GM23338 (cell line): Measurements from ENCODE around the gene ARL13B. TPM values are rescaled to one million over a fixed set of nuclear protein-coding genes. Genes with fewer than 3 reads are reported as not detected.
A peak's percentile ranks its signal among the peaks of the same experiment; 100 is the strongest.

ENCODE experiments used
- ATAC-seq: fragments of 200-7000 bp; cut with Tn5 transposase; 3 replicates; pipeline ENCODE4 v1.9.1; 2020
- DNase-seq: peaks from one replicate; pipeline ENCODE4 v3.0.0-alpha.2; 2015; ENCODE audit warnings: low spot score
- H2AFZ ChIP-seq: fragments of 200-600 bp; sonication (generic); 2 replicates; pipeline ENCODE4 v1.8.0; 2016; ENCODE audit warnings: antibody characterized with exemption, mild to moderate bottlenecking, moderate library complexity
- H3F3A ChIP-seq: fragments of 200-600 bp; sonication (generic); replicated peaks from 2 replicates; pipeline ENCODE4 v1.8.0; 2017; ENCODE audit warnings: antibody characterized with exemption, mixed run types, low read depth
- H3K27ac ChIP-seq: fragments of 200-600 bp; sonication (generic); 2 replicates; pipeline ENCODE4 v1.6.1; 2016; ENCODE audit warnings: low read depth
- H3K27me3 ChIP-seq: fragments of 200-600 bp; sonication (generic); 2 replicates; pipeline ENCODE4 v1.8.0; 2016; ENCODE audit warnings: mild to moderate bottlenecking, mixed run types, moderate library complexity; ENCODE audit not compliant: insufficient read depth
- H3K36me3 ChIP-seq: fragments of 200-600 bp; sonication (generic); 2 replicates; pipeline ENCODE4 v1.8.0; 2016; ENCODE audit warnings: mild to moderate bottlenecking; ENCODE audit not compliant: insufficient read depth
- H3K4me1 ChIP-seq: fragments of 200-600 bp; sonication (generic); 2 replicates; pipeline ENCODE4 v1.8.0; 2016; ENCODE audit warnings: mild to moderate bottlenecking, moderate library complexity; ENCODE audit not compliant: insufficient read depth
- H3K4me2 ChIP-seq: fragments of 200-600 bp; sonication (generic); 2 replicates; pipeline ENCODE4 v1.7.1; 2017; ENCODE audit warnings: mixed run types
- H3K4me3 ChIP-seq: fragments of 200-600 bp; sonication (generic); 2 replicates; pipeline ENCODE4 v1.6.1; 2016; ENCODE audit warnings: mixed run types
- H3K79me2 ChIP-seq: fragments of 200-600 bp; sonication (generic); replicated peaks from 2 replicates; pipeline ENCODE4 v1.8.0; 2017; ENCODE audit warnings: mild to moderate bottlenecking; ENCODE audit not compliant: insufficient read depth
- H3K9me2 ChIP-seq: fragments of 200-600 bp; sonication (generic); 2 replicates; pipeline ENCODE4 v1.8.0; 2017; ENCODE audit not compliant: insufficient read depth
- H4K20me1 ChIP-seq: fragments of 200-600 bp; sonication (generic); replicated peaks from 2 replicates; pipeline ENCODE4 v1.8.0; 2017; ENCODE audit warnings: mild to moderate bottlenecking; ENCODE audit not compliant: insufficient read depth
- H3K27ac Mint-ChIP-seq: 2 replicates; pipeline ENCODE4 v1.8.0; 2020; ENCODE audit warnings: inconsistent platforms, mild to moderate bottlenecking, moderate library complexity, mixed read lengths
- H3K27me3 Mint-ChIP-seq: 3 replicates; pipeline ENCODE4 v1.8.0; 2022; ENCODE audit warnings: low read depth, mild to moderate bottlenecking, moderate library complexity, mixed read lengths, inconsistent platforms; ENCODE audit not compliant: insufficient read depth, poor library complexity
- H3K36me3 Mint-ChIP-seq: 3 replicates; pipeline ENCODE4 v1.8.0; 2021; ENCODE audit warnings: low read depth, mild to moderate bottlenecking, inconsistent platforms, moderate library complexity, mixed read lengths
- H3K4me1 Mint-ChIP-seq: 3 replicates; pipeline ENCODE4 v1.8.0; 2020; ENCODE audit warnings: mild to moderate bottlenecking, inconsistent platforms, mixed read lengths
- H3K4me3 Mint-ChIP-seq: 3 replicates; pipeline ENCODE4 v1.8.0; 2021; ENCODE audit warnings: moderate library complexity, mild to moderate bottlenecking, inconsistent platforms, mixed read lengths
- H3K9me3 Mint-ChIP-seq: 3 replicates; pipeline ENCODE4 v1.8.0; 2020; ENCODE audit warnings: moderate library complexity, mild to moderate bottlenecking, inconsistent platforms, mixed read lengths
- CREB1 ChIP-seq: fragments of 250-450 bp; sonication (Bioruptor Pico); IDR thresholded peaks from 2 replicates; pipeline ENCODE4 v1.5.0; 2020; ENCODE audit warnings: low read depth, mild to moderate bottlenecking, moderate library complexity
- CTCF ChIP-seq, 2 experiments: fragments of 200-600 bp in 1 of 2; sonication (generic) in 1 of 2; conservative IDR thresholded peaks; 2 replicates each; pipeline versions ENCODE4 v1.5.1 to v1.6.1; 2016 to 2017; ENCODE audit warnings: antibody characterized with exemption in 2 of 2, low read depth in 2 of 2, mild to moderate bottlenecking in 2 of 2, moderate library complexity in 1 of 2
- ETS1 ChIP-seq: IDR thresholded peaks from 2 replicates; pipeline ENCODE4 v1.6.1; 2016; ENCODE audit warnings: antibody characterized with exemption
- EZH2 ChIP-seq: fragments of 200-600 bp; sonication (generic); IDR thresholded peaks from one replicate; pipeline ENCODE4 v1.8.0; 2017; ENCODE audit warnings: antibody characterized with exemption, mild to moderate bottlenecking, low read depth; ENCODE audit not compliant: unreplicated experiment
- EZH2phosphoT487 ChIP-seq: fragments of 200-600 bp; sonication (generic); IDR thresholded peaks from one replicate; pipeline ENCODE4 v1.8.1; 2018; ENCODE audit warnings: antibody characterized with exemption; ENCODE audit not compliant: unreplicated experiment
- JUNB ChIP-seq: IDR thresholded peaks from one replicate; pipeline ENCODE4 v1.6.1; 2016; ENCODE audit warnings: antibody characterized with exemption; ENCODE audit not compliant: unreplicated experiment
- NANOG ChIP-seq: IDR thresholded peaks from 2 replicates; pipeline ENCODE4 v1.6.1; 2016; ENCODE audit warnings: antibody characterized with exemption, borderline replicate concordance
- POLR2AphosphoS5 ChIP-seq: IDR thresholded peaks from 2 replicates; pipeline ENCODE4 v1.6.1; 2016; ENCODE audit warnings: antibody characterized with exemption, low read depth
- REST ChIP-seq: IDR thresholded peaks from one replicate; pipeline ENCODE4 v1.6.1; 2018; ENCODE audit warnings: antibody characterized with exemption; ENCODE audit not compliant: unreplicated experiment
- STAT1 ChIP-seq: IDR thresholded peaks from one replicate; pipeline ENCODE4 v1.6.1; 2016; ENCODE audit warnings: antibody characterized with exemption; ENCODE audit not compliant: unreplicated experiment
- ZNF114 ChIP-seq: fragments of 250-450 bp; sonication (Bioruptor Pico); IDR thresholded peaks from 2 replicates; pipeline ENCODE4 v1.5.0; 2020; ENCODE audit warnings: mild to moderate bottlenecking, moderate library complexity
- ZNF331 ChIP-seq: fragments of 250-450 bp; sonication (Bioruptor Pico); IDR thresholded peaks from 2 replicates; pipeline ENCODE4 v1.5.0; 2020; ENCODE audit warnings: low read depth, mild to moderate bottlenecking, moderate library complexity
- ZNF462 ChIP-seq: fragments of 250-450 bp; sonication (Bioruptor Pico); IDR thresholded peaks from 2 replicates; pipeline ENCODE4 v1.5.0; 2020; ENCODE audit warnings: mild to moderate bottlenecking, moderate library complexity
- polyA plus RNA-seq: library from polyadenylated mRNA; unstranded; fragments of >200 nt; fragmentation: Nextera tagmentation; extraction: Ambion mirVana; gene quantifications from 2 replicates; pipeline ENCODE4 v1.2.1, GENCODE V29; 2016
- total RNA-seq: library from RNA; depleted of rRNA; stranded (reverse); fragments of >200 nt; shearing (Covaris generic); gene quantifications from 2 replicates; pipeline ENCODE4 v1.2.3, GENCODE V29; 2014

ARL13B gene
- total and polyA plus RNA-seq, 2 experiments from 2014 or later: 7.9 to 17.1 TPM

GRCh38 chr3:94063496-94064119, 83.7 kb downstream of the ARL13B start:
- H3K27ac Mint-ChIP-seq: peak overlapping the region; percentile 99
- ATAC-seq (no peak), DNase-seq (no peak)
- Histone ChIP-seq H3K9me2 (no peaks in the 10 kb centered on the region), H3K36me3 (no peaks in the 10 kb centered on the region), H3K27me3 (no peaks in the 10 kb centered on the region), H3K4me1 (no peaks in the 10 kb centered on the region), H3K27ac (peak overlapping the region; percentile 92), H3K4me3 (peak overlapping the region; percentile 62), H4K20me1 (no peaks in the 10 kb centered on the region), H3F3A (no peaks in the 10 kb centered on the region), H2AFZ (peak overlapping the region; percentile 20; the same call in 1 of the 2 replicates), H3K79me2 (peaks cover 10% of the 10 kb centered on the region; the same call in 1 of the 2 replicates), H3K4me2 (peak overlapping the region; percentile 84)
- peaks cover 6% of the 10 kb centered on the region for H3K27me3 Mint-ChIP-seq
- no peak for TF ChIP-seq ETS1
- TF ChIP-seq CTCF (conservative IDR thresholded peaks at IDR 0.05; ENCODE audit: low read depth in 2 of 2): no peak
- TF ChIP-seq EZH2phosphoT487: no peak
- TF ChIP-seq ZNF462 (CRISPR knock-in tag): no peak
- TF ChIP-seq CREB1 (CRISPR knock-in tag): no peak
- no peak for TF ChIP-seq NANOG
- no peak for TF ChIP-seq POLR2AphosphoS5
- TF ChIP-seq ZNF331: no peak
- no peak for TF ChIP-seq STAT1
- TF ChIP-seq ZNF114 (CRISPR knock-in tag): no peak
- TF ChIP-seq JUNB: no peak
- no peak for TF ChIP-seq REST
- TF ChIP-seq EZH2: no peak
- H3K36me3 Mint-ChIP-seq: peaks cover 8% of the 10 kb centered on the region
- peaks cover 2% of the 10 kb centered on the region; the same call in 1 of the 3 replicates for H3K4me1 Mint-ChIP-seq
- no peaks in the 10 kb centered on the region; the same call in 2 of the 3 replicates for H3K9me3 Mint-ChIP-seq
- peak overlapping the region; percentile 98 for H3K4me3 Mint-ChIP-seq
